Measurements from ENCODE around the gene SPRYD3. TPM values are rescaled to one million over a fixed set of nuclear protein-coding genes. Genes with fewer than 3 reads are reported as not detected.

Gene SPRYD3
- total RNA-seq, 1 experiment from 2014 or later: 47.5 TPM

GRCh38 chr12:53045696-53046045 is 33.5 kb downstream of the SPRYD3 start:
- Histone ChIP-seq H3K27ac (ENCODE audit: low read depth, low read length) (peak overlapping the region; percentile 97), H4K20me1 (ENCODE audit: insufficient read depth) (no peaks in the 10 kb centered on the region), H3K4me3 (replicated peaks in 1 of 2; ENCODE audit: low read depth in 1 of 2, low read length in 2 of 2) (peak overlapping the region; percentile 81 to 83)

More at GRCh38 chr12:53045696-53046045, 33.5 kb downstream of the SPRYD3 start:
- Histone ChIP-seq H3K27me3 (ENCODE audit: insufficient read depth, low read length) (no peaks in the 10 kb centered on the region), H3K79me2 (ENCODE audit: insufficient read depth, low read length) (peaks cover 6% of the 10 kb centered on the region; the same call in 1 of the 2 replicates), H3K4me2 (ENCODE audit: low read length) (peak overlapping the region; percentile 90), H3K9ac (ENCODE audit: low read length) (peak overlapping the region; percentile 93), H3K9me2 (ENCODE audit: insufficient read depth) (no peaks in the 10 kb centered on the region), H3K9me3 (ENCODE audit: control insufficient read depth in 1 of 2, insufficient read depth in 1 of 2, low read depth in 1 of 2, low read length in 2 of 2) (no peaks in the 10 kb centered on the region), H3K4me1 (ENCODE audit: control insufficient read depth in 1 of 2, insufficient read depth in 2 of 2, low read length in 2 of 2) (peaks cover 48 to 72% of the 10 kb centered on the region in 2 experiments), H2AFZ (ENCODE audit: low read depth, low read length, poor library complexity, severe bottlenecking) (no peak overlapping the region), H3K36me3 (ENCODE audit: control insufficient read depth in 1 of 2, insufficient read depth in 2 of 2, low read length in 2 of 2) (no peaks in the 10 kb centered on the region; a peak in 1 of 4 replicates)
- no peak for TF ChIP-seq SIN3A (IDR thresholded peaks at IDR 0.05; ENCODE audit: low read depth)
- TF ChIP-seq SP1 (IDR thresholded peaks at IDR 0.05; ENCODE audit: low read depth): no peak
- TF ChIP-seq ELF1 (IDR thresholded peaks at IDR 0.05; ENCODE audit: borderline replicate concordance, low read depth): no peak
- no peak for TF ChIP-seq CBX3 (IDR thresholded peaks at IDR 0.05; ENCODE audit: low read depth)
- TF ChIP-seq ZFX (IDR thresholded peaks at IDR 0.05): no peak
- no peak for TF ChIP-seq EGR1 (IDR thresholded peaks at IDR 0.05; ENCODE audit: low read depth)
- no peak for TF ChIP-seq CEBPB (IDR thresholded peaks at IDR 0.05; ENCODE audit: low read depth)
- no peak for TF ChIP-seq YY1 (IDR thresholded peaks at IDR 0.05; ENCODE audit: extremely low read depth, insufficient replicate concordance, low read depth, low read length)
- TF ChIP-seq EZH2phosphoT487 (IDR thresholded peaks at IDR 0.05; ENCODE audit: borderline replicate concordance): no peak
- no peak for TF ChIP-seq ATF3 (IDR thresholded peaks at IDR 0.05)
- no peak for TF ChIP-seq JUND (IDR thresholded peaks at IDR 0.05)
- no peak for TF ChIP-seq POLR2A (IDR thresholded peaks at IDR 0.05; ENCODE audit: borderline replicate concordance, extremely low read depth, insufficient read depth, insufficient read length)
- no peak for TF ChIP-seq SRF (IDR thresholded peaks at IDR 0.05; ENCODE audit: low read depth)
- no peak for TF ChIP-seq ZBTB33 (IDR thresholded peaks at IDR 0.05; ENCODE audit: extremely low read depth, insufficient replicate concordance, low read length)
- no TSS peak for BruUV-seq (replicated peaks)
- ChIA-PET RAD21 (ENCODE audit: low non-redundant PET in 1 of 2, low total read pairs in 2 of 2, uncharacterized antibody in 2 of 2, unreplicated experiment in 2 of 2) (interaction anchor here in 1 of 2 experiments (1.0 kb wide), 1 partner anchor 53 kb away, joined by 3 read pairs; no protein-coding TSS in a partner anchor), POLR2A (interaction anchor here (1.1 to 3.0 kb wide), 3 partner anchors 9 to 40 kb away, joined by 3 to 14 read pairs (median 3); partner anchors contain the start of gene EIF4B), CTCF (interaction anchor here (1.5 to 1.7 kb wide), 2 partner anchors 12 to 20 kb away, joined by 4 read pairs; no protein-coding TSS in a partner anchor)
- intact Hi-C loops (cut with micrococcal nuclease): loop anchor here (5.0 kb wide), 2 partner anchors 38 to 322 kb away; partner anchors contain the start of gene EIF4B
- DNase-seq (ENCODE audit: low read depth, low spot score) (no peak), ATAC-seq (no peak)
